SW480 (cell line): Measurements from ENCODE around the gene LTB4R.
A peak's percentile ranks its signal among the peaks of the same experiment; 100 is the strongest.
"Not testable (repeated sequence)": the region's sequence is repeated elsewhere in the genome, so short reads cannot be mapped to it uniquely, and the experiment has no call there.

Experiments
- DNase-seq: peaks from one replicate; pipeline ENCODE4 v3.0.0-alpha.2; 2016; ENCODE audit warnings: low spot score

The LTB4R gene

DNA sequence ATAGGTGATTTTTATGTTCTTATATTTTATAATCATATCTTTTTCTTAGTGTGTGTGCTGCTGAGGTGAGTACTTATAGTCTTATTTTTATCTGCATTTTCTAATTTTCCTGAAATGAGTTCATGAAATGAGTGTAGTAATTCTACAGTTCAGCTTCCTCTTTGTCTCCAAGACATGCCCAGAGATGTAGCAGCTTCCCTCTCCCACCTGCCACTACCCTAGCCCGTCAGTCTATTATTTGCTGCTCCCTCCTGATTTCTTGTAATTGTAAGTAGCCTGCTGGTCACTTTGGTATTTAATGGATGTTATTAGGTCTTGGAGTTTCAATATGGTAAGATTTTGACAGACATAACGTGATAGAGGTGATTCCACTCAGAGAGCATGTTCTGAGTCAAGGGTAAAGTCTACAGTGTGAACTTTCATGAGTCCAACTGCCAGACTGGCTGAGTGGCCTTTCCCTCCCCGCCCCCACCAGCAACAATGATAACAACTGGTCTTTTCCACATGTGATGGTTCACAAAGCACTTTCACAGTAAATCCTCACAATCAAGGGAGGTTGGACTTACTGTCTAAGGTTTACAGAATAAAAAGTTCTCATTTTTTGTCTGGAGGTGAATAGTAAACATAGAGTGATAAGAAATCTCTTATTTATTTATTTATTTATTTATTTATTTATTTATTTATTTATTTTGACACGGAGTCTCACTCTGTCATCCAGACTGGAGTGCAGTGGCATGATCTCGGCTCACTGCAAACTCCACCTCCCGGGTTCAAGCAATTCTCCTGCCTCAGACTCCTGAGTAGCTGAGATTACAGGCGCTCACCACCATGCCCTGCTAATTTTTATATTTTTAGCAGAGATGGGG lies 32.7 kb downstream of the LTB4R start:
- DNase-seq, result no peak

DNA sequence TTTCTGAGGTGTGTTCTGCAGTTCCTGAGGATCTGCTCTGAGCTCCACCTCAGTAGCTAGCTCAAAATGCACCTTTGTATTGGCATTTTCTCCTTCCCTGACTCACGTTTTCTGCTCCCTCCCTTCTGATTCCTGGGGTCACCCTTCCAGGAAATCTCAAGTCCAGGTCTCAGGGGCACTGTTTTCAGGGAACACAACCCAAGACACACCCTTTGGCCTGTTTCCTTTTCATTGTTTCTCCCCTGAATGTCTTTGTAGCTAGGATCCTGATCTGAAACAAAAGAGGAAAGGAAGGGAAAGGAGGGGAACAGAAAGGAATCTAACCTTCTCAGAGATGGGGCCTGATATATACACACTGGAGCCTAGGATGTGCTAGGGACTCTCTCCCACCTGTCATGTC lies 35.8 kb downstream of the LTB4R start:
- DNase-seq, result no peak

DNA sequence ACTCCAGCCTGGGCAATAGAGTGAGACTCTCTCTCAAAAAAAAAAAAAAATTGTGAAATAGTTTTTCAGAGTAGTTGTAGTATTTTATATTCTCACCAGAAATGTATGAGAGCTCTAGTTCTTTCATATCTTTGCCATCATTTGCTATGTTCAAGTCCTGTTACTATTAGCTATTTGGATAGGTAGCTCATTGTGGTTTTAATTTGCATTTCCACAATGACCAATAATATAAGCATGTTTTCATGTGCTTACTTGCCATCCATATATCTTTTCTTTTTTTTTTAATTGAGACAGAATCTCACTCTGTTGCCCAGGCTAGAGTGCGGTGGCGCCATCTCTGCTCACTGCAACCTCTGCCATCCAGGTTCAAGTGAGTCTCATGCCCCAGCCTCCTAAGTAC lies 36.9 kb downstream of the LTB4R start:
- no peak for DNase-seq

DNA sequence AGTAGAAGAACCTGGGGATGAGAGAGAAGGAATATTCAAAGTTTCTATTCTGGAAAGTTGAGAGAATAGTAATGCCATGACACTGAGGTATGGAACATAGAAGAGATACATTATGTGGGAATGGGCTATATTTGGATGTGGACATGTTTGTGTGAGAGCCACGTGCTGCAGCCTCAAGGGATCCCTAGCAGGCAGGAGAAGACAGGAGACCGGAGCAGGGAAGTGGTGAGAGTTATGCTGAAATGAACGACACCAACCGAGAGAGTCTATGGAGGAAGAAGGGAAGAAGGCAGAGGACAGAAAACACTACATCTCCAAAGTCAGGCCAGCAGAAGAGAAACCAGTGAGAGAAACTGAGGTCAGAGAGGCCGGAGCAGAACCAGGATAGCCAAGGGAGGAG lies 38.4 kb downstream of the LTB4R start:
- DNase-seq, result no peak

DNA sequence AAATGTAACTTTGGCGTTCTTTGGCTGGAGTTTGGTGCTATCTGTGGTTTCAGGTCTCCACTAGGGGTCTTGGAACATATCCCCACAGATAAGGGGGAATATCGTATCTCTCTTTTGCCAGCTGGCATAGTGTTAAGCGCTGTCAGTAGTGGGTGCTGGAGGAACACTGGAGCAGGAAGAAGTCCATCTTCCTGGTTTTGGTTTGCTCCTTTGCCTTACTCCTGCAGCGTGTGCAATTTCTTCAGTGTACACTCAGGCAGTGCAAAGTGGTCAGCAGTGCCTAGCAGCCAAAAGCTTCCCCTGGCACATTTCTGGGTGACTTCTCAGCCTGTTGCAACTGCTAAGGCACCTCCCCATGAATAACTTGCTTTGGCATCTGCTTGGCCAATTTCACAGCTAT lies 40.2 kb downstream of the LTB4R start:
- DNase-seq, result no peak

DNA sequence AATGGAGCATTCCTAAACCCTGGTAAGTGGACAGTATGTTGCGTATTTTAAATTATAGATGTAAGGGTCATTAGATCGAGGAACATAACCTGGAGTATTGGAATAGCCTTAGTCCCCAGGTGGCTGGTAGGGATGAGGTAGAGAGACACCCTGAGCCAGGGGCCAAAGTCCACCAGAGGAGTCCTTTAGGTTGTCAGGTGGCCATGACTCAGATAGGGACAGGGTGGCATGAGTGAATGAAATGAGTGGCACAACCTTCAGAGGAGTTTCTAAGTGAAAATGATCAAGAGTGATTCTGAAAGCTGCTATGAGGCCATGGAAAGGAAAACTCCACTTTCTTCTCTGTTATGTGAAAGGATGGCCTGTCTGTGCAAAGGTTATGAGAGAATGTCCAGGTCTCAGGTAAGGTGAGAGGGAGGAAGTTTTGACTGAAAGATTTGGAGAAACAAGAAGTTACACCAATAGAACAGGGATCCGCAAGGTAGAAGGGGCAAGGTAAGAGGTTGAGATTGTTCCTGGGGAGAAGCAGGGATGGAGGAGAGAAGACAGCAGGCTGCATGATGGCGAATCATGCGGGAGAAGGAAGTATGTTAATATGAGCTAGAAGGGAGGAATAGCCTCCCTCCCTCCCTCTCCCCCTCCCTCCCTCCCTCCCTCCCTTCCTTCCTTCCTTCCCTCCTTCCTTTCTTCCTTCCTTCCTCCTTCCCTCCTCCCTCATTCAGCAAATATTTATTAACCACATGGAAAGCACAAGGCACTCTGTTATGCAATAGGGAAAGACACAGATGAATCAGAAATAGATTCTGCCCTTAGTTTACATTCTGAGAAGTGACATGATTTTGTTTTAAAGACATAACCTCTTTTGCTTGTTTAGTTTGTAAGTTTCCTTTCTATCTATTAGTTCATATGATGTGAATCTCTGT lies 42.5 kb downstream of the LTB4R start:
- DNase-seq, result peak; percentile 65

- not testable (repeated sequence) for DNase-seq
Observed at GRCh38 chr14:24354482-24354825, 43.2 kb downstream of the LTB4R start.

- no peak for DNase-seq
Observed at GRCh38 chr14:24355009-24355408, 43.7 kb downstream of the LTB4R start.

DNA sequence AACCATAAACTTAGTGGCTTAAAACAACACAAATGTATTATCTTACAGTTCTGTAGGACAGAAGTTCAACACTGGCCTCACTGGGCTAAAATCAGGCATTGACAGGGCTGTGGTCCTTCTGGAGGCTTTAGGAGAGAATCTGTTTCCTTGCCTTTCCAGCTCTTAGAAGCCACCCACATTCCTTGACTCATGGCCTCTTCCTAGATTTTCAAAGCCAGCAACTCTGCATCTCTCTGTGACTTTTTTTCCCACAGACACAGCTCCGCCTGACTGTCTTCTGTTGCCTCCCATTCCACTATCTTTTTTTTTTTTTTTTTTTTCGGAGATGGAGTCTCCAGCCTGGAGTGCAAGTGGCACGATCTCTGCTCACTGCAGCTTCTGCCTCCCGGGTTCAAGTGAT lies 44.9 kb downstream of the LTB4R start:
- no peak for DNase-seq

- no peak for DNase-seq
Observed at GRCh38 chr14:24360281-24360680, 49.0 kb downstream of the LTB4R start.

DNA sequence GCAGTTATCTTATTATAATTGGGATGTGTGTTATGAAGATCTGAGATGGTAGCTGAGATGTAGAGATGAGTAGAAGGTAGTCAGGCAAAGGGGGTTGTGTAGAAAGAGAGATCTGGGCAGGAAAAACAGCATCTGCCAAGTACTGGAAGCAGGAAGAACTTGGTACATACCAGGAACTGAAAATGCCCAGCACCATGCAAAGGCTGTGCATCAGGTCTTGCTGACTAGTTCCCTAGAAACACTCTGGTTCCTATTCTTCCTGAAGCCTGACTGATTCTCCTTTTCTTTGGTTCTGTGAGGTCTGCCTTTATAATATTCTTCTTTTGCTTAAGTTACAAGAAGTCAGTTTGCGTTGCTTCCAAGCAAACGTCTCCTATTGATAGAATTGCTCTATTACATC lies 50.0 kb downstream of the LTB4R start:
- DNase-seq, result no peak

- no peak for DNase-seq
Observed at GRCh38 chr14:24362241-24362960, 51.1 kb downstream of the LTB4R start.

GRCh38 chr14:24363401-24363800 lies 52.1 kb downstream of the LTB4R start:
- no peak for DNase-seq

- no peak for DNase-seq
Observed at GRCh38 chr14:24364841-24365240, 53.5 kb downstream of the LTB4R start.

- peak; percentile 75 for DNase-seq
Observed at GRCh38 chr14:24365600-24366412, 54.5 kb downstream of the LTB4R start.

- no peak for DNase-seq
Observed at GRCh38 chr14:24366413-24366720, 55.1 kb downstream of the LTB4R start.

- DNase-seq, result peak; percentile 98
Observed at GRCh38 chr14:24366721-24367513, 55.6 kb downstream of the LTB4R start.
